HepG2 (cell line): ENCODE data around the gene TRABD. TPM values are rescaled to one million over a fixed set of nuclear protein-coding genes. Genes with fewer than 3 reads are reported as not detected.

Experiments
- ARID5B ChIP-seq: IDR thresholded peaks from 2 replicates; pipeline ENCODE4 v1.4.0; 2020; ENCODE audit warnings: mild to moderate bottlenecking, missing genetic modification reagents
- ARNTL ChIP-seq: sonication (generic); formaldehyde crosslinking; IDR thresholded peaks from 2 replicates; pipeline ENCODE4 v1.4.0; 2020; ENCODE audit warnings: mild to moderate bottlenecking, missing genetic modification reagents
- MIER2 ChIP-seq: IDR thresholded peaks from 2 replicates; pipeline ENCODE4 v1.6.1; 2016; ENCODE audit warnings: missing biosample characterization, missing genetic modification reagents
- NFKB2 ChIP-seq: sonication (generic); formaldehyde crosslinking; IDR thresholded peaks from 2 replicates; pipeline ENCODE4 v1.4.0; 2020; ENCODE audit warnings: missing genetic modification reagents, borderline replicate concordance
- NPAS2 ChIP-seq: sonication (generic); formaldehyde crosslinking; IDR thresholded peaks from 2 replicates; pipeline ENCODE4 v1.8.0; 2022; ENCODE audit warnings: mild to moderate bottlenecking, missing genetic modification reagents, borderline replicate concordance
- NR3C1 ChIP-seq: sonication (generic); formaldehyde crosslinking; IDR thresholded peaks from 2 replicates; pipeline ENCODE4 v1.4.0; 2020; ENCODE audit warnings: missing genetic modification reagents
- PAXIP1 ChIP-seq: sonication (generic); formaldehyde crosslinking; conservative IDR thresholded peaks from 2 replicates; pipeline ENCODE4 v1.4.0; 2020; ENCODE audit warnings: mild to moderate bottlenecking, missing genetic modification reagents, moderate library complexity
- POLR2AphosphoS5 ChIP-seq: IDR thresholded peaks from 2 replicates; pipeline ENCODE4 v1.6.1; 2012; ENCODE audit warnings: low read depth, low read length
- SIN3A ChIP-seq: IDR thresholded peaks from 2 replicates; pipeline ENCODE4 v1.6.1; 2011; ENCODE audit warnings: low read depth, mild to moderate bottlenecking, control low read depth, low read length, borderline replicate concordance
- TEAD3 ChIP-seq: optimal IDR thresholded peaks from 2 replicates; pipeline ENCODE3; 2016; ENCODE audit warnings: borderline replicate concordance
- THRA ChIP-seq: sonication (generic); formaldehyde crosslinking; IDR thresholded peaks from 2 replicates; pipeline ENCODE4 v1.4.0; 2020; ENCODE audit warnings: missing genetic modification reagents, borderline replicate concordance
- ZFP62 ChIP-seq: sonication (generic); formaldehyde crosslinking; IDR thresholded peaks from 2 replicates; pipeline ENCODE4 v1.4.0; 2020; ENCODE audit warnings: missing genetic modification reagents
- ZNF143 ChIP-seq: sonication (generic); formaldehyde crosslinking; IDR thresholded peaks from 2 replicates; pipeline ENCODE4 v1.4.0; 2020; ENCODE audit warnings: missing genetic modification reagents
- ZNF292 ChIP-seq: sonication (generic); formaldehyde crosslinking; IDR thresholded peaks from 2 replicates; pipeline ENCODE4 v1.8.1; 2022; ENCODE audit warnings: mild to moderate bottlenecking, low read depth, missing genetic modification reagents, borderline replicate concordance
- ZNF709 ChIP-seq: sonication (generic); formaldehyde crosslinking; IDR thresholded peaks from 2 replicates; pipeline ENCODE4 v1.5.0; 2020; ENCODE audit warnings: mild to moderate bottlenecking, missing genetic modification reagents
- polyA plus RNA-seq, 8 experiments: library from polyadenylated mRNA; depleted of rRNA in 3 of 8; stranded (reverse) in 7 of 8; unstranded in 1 of 8; fragments of >200 nt; fragmentation: Illumina TruSeq in 4 of 8; extraction: Trizol in 4 of 8; gene quantifications; 2 replicates each; pipeline versions ENCODE4 v1.2.1 to v1.2.3, GENCODE V29; 2011 to 2016; ENCODE audit warnings: low read depth in 4 of 8, missing spikeins in 1 of 8, mixed read lengths in 1 of 8; ENCODE audit not compliant: insufficient read depth in 1 of 8
- total RNA-seq, 5 experiments: library from RNA; depleted of rRNA; stranded (reverse); fragments of >200 nt; fragmentation: Illumina TruSeq; extraction: Trizol; gene quantifications; 2 replicates each; pipeline ENCODE4 v1.2.3, GENCODE V29; 2016; ENCODE audit warnings: low read depth in 1 of 5
- TF ChIP-seq, protein P1 (sequence below): sonication (generic); formaldehyde crosslinking; IDR thresholded peaks from 2 replicates; pipeline ENCODE4 v1.4.0; 2020; ENCODE audit warnings: missing genetic modification reagents
- TF ChIP-seq, protein P2 (sequence below): IDR thresholded peaks from 2 replicates; pipeline ENCODE4 v1.6.1; 2016; ENCODE audit warnings: low read depth, borderline replicate concordance

The TRABD gene
- total and polyA plus RNA-seq, 2 of the 13 experiments (the other 11 are each of a cell fraction or from before 2014, with no cell fraction given) = 21.5 to 28.9 TPM

DNA sequence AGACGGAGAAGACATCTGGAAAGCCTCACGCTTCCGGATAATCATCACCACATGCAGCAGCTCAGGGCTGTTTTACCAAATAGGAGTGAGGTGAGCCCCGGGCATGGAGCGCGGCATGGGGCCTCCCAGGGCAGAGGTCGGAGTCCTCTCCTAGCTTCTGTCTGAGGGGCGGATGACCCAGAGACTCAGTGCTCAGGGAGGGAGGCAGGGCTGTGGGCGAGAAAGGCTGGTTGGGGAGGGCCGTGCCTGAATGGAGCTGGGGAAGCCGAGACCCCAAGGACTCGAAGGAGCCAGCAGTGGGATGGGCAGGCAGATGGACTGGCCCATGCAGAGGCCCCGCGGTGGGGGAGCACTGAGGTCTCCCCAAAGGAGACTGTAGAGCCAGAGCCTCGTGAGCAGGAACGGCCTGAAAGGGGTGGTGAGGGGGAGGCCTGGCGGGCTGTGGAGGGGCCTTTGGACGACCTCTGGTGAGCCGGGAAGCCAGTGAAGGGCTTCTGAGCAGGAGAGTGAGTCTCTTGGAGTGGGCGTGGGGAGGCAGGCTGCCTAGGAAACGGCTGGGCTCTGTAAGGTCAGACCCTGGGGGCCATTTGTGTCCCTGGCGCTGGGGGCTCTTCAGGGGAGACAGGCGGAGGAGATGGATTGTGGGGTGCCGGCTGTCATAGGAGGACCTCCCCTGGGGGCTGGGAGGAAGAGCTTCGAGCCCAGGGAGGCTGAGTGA is 39.8 kb upstream of the TRABD start (continued):
- TF ChIP-seq NPAS2 (CRISPR knock-in tag) (no peak), PAXIP1 (CRISPR knock-in tag) (peak; percentile 82), TEAD3 (CRISPR knock-in tag) (peak; percentile 31), ZNF143 (CRISPR knock-in tag) (no peak), ARNTL (CRISPR knock-in tag) (peak; percentile 47; the same call in 1 of the 2 replicates), NFKB2 (CRISPR knock-in tag) (no peak; the same call in 1 of the 2 replicates), MIER2 (CRISPR knock-in tag) (no peak), POLR2AphosphoS5 (peak; percentile 51), ARID5B (peak; percentile 44), SIN3A (0 out of 2 replicates have a peak, but pooled peaks have one; percentile 37), THRA (CRISPR knock-in tag) (peak; percentile 44; the same call in 1 of the 2 replicates), ZFP62 (no peak), ZNF292 (CRISPR knock-in tag) (peak; percentile 8; the same call in 1 of the 2 replicates), NR3C1 (CRISPR knock-in tag) (no peak), ZNF709 (CRISPR knock-in tag) (no peak)
- TF ChIP-seq, protein P1, sequence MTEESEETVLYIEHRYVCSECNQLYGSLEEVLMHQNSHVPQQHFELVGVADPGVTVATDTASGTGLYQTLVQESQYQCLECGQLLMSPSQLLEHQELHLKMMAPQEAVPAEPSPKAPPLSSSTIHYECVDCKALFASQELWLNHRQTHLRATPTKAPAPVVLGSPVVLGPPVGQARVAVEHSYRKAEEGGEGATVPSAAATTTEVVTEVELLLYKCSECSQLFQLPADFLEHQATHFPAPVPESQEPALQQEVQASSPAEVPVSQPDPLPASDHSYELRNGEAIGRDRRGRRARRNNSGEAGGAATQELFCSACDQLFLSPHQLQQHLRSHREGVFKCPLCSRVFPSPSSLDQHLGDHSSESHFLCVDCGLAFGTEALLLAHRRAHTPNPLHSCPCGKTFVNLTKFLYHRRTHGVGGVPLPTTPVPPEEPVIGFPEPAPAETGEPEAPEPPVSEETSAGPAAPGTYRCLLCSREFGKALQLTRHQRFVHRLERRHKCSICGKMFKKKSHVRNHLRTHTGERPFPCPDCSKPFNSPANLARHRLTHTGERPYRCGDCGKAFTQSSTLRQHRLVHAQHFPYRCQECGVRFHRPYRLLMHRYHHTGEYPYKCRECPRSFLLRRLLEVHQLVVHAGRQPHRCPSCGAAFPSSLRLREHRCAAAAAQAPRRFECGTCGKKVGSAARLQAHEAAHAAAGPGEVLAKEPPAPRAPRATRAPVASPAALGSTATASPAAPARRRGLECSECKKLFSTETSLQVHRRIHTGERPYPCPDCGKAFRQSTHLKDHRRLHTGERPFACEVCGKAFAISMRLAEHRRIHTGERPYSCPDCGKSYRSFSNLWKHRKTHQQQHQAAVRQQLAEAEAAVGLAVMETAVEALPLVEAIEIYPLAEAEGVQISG (CRISPR knock-in tag) = peak; percentile 35; the same call in 1 of the 2 replicates
- TF ChIP-seq, protein P2, sequence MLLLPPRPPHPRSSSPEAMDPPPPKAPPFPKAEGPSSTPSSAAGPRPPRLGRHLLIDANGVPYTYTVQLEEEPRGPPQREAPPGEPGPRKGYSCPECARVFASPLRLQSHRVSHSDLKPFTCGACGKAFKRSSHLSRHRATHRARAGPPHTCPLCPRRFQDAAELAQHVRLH = 0 out of 2 replicates have a peak, but pooled peaks have one; percentile 22
